HG03025 (cell line): ENCODE results near the gene TRAF2.
A peak's percentile ranks its signal among the peaks of the same experiment; 100 is the strongest.

Experiments
- ATAC-seq: cut with Tn5 transposase; IDR thresholded peaks from one replicate; pipeline ENCODE4 v1.9.1; 2021; ENCODE audit warnings: mild to moderate bottlenecking, moderate library complexity; ENCODE audit not compliant: unreplicated experiment, low FRiP score

The TRAF2 gene

GRCh38 chr9:136847088-136847825, 39.1 kb upstream of the TRAF2 start:
- ATAC-seq = no peak

GRCh38 chr9:136847826-136848392, 38.4 kb upstream of the TRAF2 start:
- no peak for ATAC-seq

GRCh38 chr9:136848393-136849037, 37.8 kb upstream of the TRAF2 start:
- ATAC-seq = no peak

- ATAC-seq = peak; percentile 61
Measured at GRCh38 chr9:136849038-136849959, 37.0 kb upstream of the TRAF2 start, which contains the start of gene PHPT1. Gene PHPT1, plus strand, starts transcription at chr9:136849409. Its CDS starts 22 bp downstream, at chr9:136849431.

- ATAC-seq = no peak
Measured at GRCh38 chr9:136849960-136850865, 36.1 kb upstream of the TRAF2 start.

GRCh38 chr9:136850866-136851775, 35.2 kb upstream of the TRAF2 start:
- ATAC-seq = no peak

- no peak for ATAC-seq
Measured at GRCh38 chr9:136851941-136852663, 34.2 kb upstream of the TRAF2 start, which contains the start of gene MAMDC4. Gene MAMDC4, plus strand, starts transcription at chr9:136852346. Its CDS starts 71 bp downstream, at chr9:136852417.

GRCh38 chr9:136852664-136853595, 33.4 kb upstream of the TRAF2 start:
- no peak for ATAC-seq

GRCh38 chr9:136853596-136854112, 32.7 kb upstream of the TRAF2 start:
- no peak for ATAC-seq

GRCh38 chr9:136854113-136854841, 32.0 kb upstream of the TRAF2 start:
- ATAC-seq = no peak

- ATAC-seq = no peak
Measured at GRCh38 chr9:136854842-136855460, 31.4 kb upstream of the TRAF2 start.

- ATAC-seq = no peak
Measured at GRCh38 chr9:136855461-136856078, 30.7 kb upstream of the TRAF2 start.

GRCh38 chr9:136856079-136856476, 30.2 kb upstream of the TRAF2 start:
- no peak for ATAC-seq

GRCh38 chr9:136856541-136857141, 29.7 kb upstream of the TRAF2 start:
- no peak for ATAC-seq

GRCh38 chr9:136857166-136857565, 29.1 kb upstream of the TRAF2 start:
- no peak for ATAC-seq
